ENCODE data around the gene CDH8.
"Not testable (repeated sequence)": the region's sequence is repeated elsewhere in the genome, so short reads cannot be mapped to it uniquely, and the experiment has no call there.

The CDH8 gene

GRCh38 chr16:61797296-61797795, 238.9 kb downstream of the CDH8 start:
- Histone ChIP-seq H3K4me3 (ENCODE audit: extremely low read depth, insufficient read depth, low read length, poor library complexity, severe bottlenecking) (no peak overlapping the region), H3K9me3 (ENCODE audit: control insufficient read depth, low read length) (no peaks in the 10 kb centered on the region), H3K36me3 (ENCODE audit: control insufficient read depth, insufficient read depth, low read length) (no peaks in the 10 kb centered on the region), H3K27ac (ENCODE audit: low read depth, low read length, severe bottlenecking) (no peak overlapping the region), H3K4me1 (ENCODE audit: control insufficient read depth, insufficient read depth, low read length, poor library complexity, severe bottlenecking) (peaks cover 9% of the 10 kb centered on the region)
- WGBS, 2 experiments (ENCODE audit: insufficient coverage in 2 of 2), result 75% methylated on average over 1 of the region's 3 CpGs; no CpG with 5 or more reads in 1 of the 2 experiments

- 93 to 100% methylated on average over 1 to 3 of the region's 4 CpGs for WGBS, 2 experiments (ENCODE audit: insufficient coverage in 2 of 2)
- Histone ChIP-seq H3K4me1 (ENCODE audit: control insufficient read depth, insufficient read depth, low read length, poor library complexity, severe bottlenecking) (peaks cover 19% of the 10 kb centered on the region), H3K9me3 (ENCODE audit: control insufficient read depth, low read length) (no peaks in the 10 kb centered on the region), H3K27ac (ENCODE audit: low read depth, low read length, severe bottlenecking) (no peak overlapping the region), H3K36me3 (ENCODE audit: control insufficient read depth, insufficient read depth, low read length) (no peaks in the 10 kb centered on the region), H3K4me3 (ENCODE audit: extremely low read depth, insufficient read depth, low read length, poor library complexity, severe bottlenecking) (no peak overlapping the region)
Measured at GRCh38 chr16:61792194-61792909, 243.9 kb downstream of the CDH8 start.

GRCh38 chr16:61791464-61791863, 244.8 kb downstream of the CDH8 start:
- 80% methylated on average over 1 of the region's 2 CpGs; no CpG with 5 or more reads in 1 of the 2 experiments for WGBS, 2 experiments (ENCODE audit: insufficient coverage in 2 of 2)
- Histone ChIP-seq H3K4me3 (ENCODE audit: extremely low read depth, insufficient read depth, low read length, poor library complexity, severe bottlenecking) (no peak overlapping the region), H3K36me3 (ENCODE audit: control insufficient read depth, insufficient read depth, low read length) (no peaks in the 10 kb centered on the region), H3K4me1 (ENCODE audit: control insufficient read depth, insufficient read depth, low read length, poor library complexity, severe bottlenecking) (peaks cover 19% of the 10 kb centered on the region), H3K27ac (ENCODE audit: low read depth, low read length, severe bottlenecking) (no peak overlapping the region), H3K9me3 (ENCODE audit: control insufficient read depth, low read length) (no peaks in the 10 kb centered on the region)

- H3K27ac ChIP-seq (ENCODE audit: low read depth, low read length, severe bottlenecking); H3K36me3 ChIP-seq (ENCODE audit: control insufficient read depth, insufficient read depth, low read length); H3K4me1 ChIP-seq (ENCODE audit: control insufficient read depth, insufficient read depth, low read length, poor library complexity, severe bottlenecking); H3K4me3 ChIP-seq (ENCODE audit: extremely low read depth, insufficient read depth, low read length, poor library complexity, severe bottlenecking); H3K9me3 ChIP-seq (ENCODE audit: control insufficient read depth, low read length): not testable (repeated sequence)
- WGBS, 2 experiments (ENCODE audit: insufficient coverage in 2 of 2), result 79 to 92% methylated on average over 4 to 5 of the region's 16 CpGs
Measured at GRCh38 chr16:61781855-61782254, 254.4 kb downstream of the CDH8 start.

GRCh38 chr16:61780161-61780560, 256.1 kb downstream of the CDH8 start:
- no peaks in the 10 kb centered on the region for H3K4me1 ChIP-seq (ENCODE audit: control insufficient read depth, insufficient read depth, low read length, poor library complexity, severe bottlenecking)
- 80 to 86% methylated on average over 1 of the region's 1 CpG for WGBS, 2 experiments (ENCODE audit: insufficient coverage in 2 of 2)
- no peak overlapping the region for H3K27ac ChIP-seq (ENCODE audit: low read depth, low read length, severe bottlenecking)
- H3K36me3 ChIP-seq (ENCODE audit: control insufficient read depth, insufficient read depth, low read length), result no peaks in the 10 kb centered on the region
- no peak overlapping the region for H3K4me3 ChIP-seq (ENCODE audit: extremely low read depth, insufficient read depth, low read length, poor library complexity, severe bottlenecking)
- no peaks in the 10 kb centered on the region for H3K9me3 ChIP-seq (ENCODE audit: control insufficient read depth, low read length)

GRCh38 chr16:61770301-61770700, 265.9 kb downstream of the CDH8 start:
- H3K4me3 ChIP-seq (ENCODE audit: extremely low read depth, insufficient read depth, low read length, poor library complexity, severe bottlenecking), result no peak overlapping the region
- 78% methylated on average over 1 of the region's 1 CpG; no CpG with 5 or more reads in 1 of the 2 experiments for WGBS, 2 experiments (ENCODE audit: insufficient coverage in 2 of 2)

GRCh38 chr16:61763991-61764390, 272.2 kb downstream of the CDH8 start:
- H3K36me3 ChIP-seq (ENCODE audit: control insufficient read depth, insufficient read depth, low read length), result no peaks in the 10 kb centered on the region
- no peaks in the 10 kb centered on the region for H3K4me1 ChIP-seq (ENCODE audit: control insufficient read depth, insufficient read depth, low read length, poor library complexity, severe bottlenecking)
- H3K27ac ChIP-seq (ENCODE audit: low read depth, low read length, severe bottlenecking), result no peak overlapping the region
- H3K9me3 ChIP-seq (ENCODE audit: control insufficient read depth, low read length), result no peaks in the 10 kb centered on the region
- H3K4me3 ChIP-seq (ENCODE audit: extremely low read depth, insufficient read depth, low read length, poor library complexity, severe bottlenecking), result no peak overlapping the region
- WGBS, 2 experiments (ENCODE audit: insufficient coverage in 2 of 2), result no CpG with 5 or more reads among the region's 2 CpGs

More at GRCh38 chr16:61770301-61770700, 265.9 kb downstream of the CDH8 start:
- Histone ChIP-seq H3K4me1 (ENCODE audit: control insufficient read depth, insufficient read depth, low read length, poor library complexity, severe bottlenecking) (no peaks in the 10 kb centered on the region), H3K9me3 (ENCODE audit: control insufficient read depth, low read length) (no peaks in the 10 kb centered on the region), H3K36me3 (ENCODE audit: control insufficient read depth, insufficient read depth, low read length) (no peaks in the 10 kb centered on the region), H3K27ac (ENCODE audit: low read depth, low read length, severe bottlenecking) (no peak overlapping the region)

- Histone ChIP-seq H3K4me3 (ENCODE audit: extremely low read depth, insufficient read depth, low read length, poor library complexity, severe bottlenecking) (no peak overlapping the region), H3K36me3 (ENCODE audit: control insufficient read depth, insufficient read depth, low read length) (no peaks in the 10 kb centered on the region), H3K27ac (ENCODE audit: low read depth, low read length, severe bottlenecking) (no peak overlapping the region), H3K4me1 (ENCODE audit: control insufficient read depth, insufficient read depth, low read length, poor library complexity, severe bottlenecking) (no peaks in the 10 kb centered on the region), H3K9me3 (ENCODE audit: control insufficient read depth, low read length) (no peaks in the 10 kb centered on the region)
- WGBS, 2 experiments (ENCODE audit: insufficient coverage in 2 of 2), result 82 to 88% methylated on average over 3 of the region's 3 CpGs
Measured at GRCh38 chr16:61763013-61763412, 273.2 kb downstream of the CDH8 start.

- no peak overlapping the region for H3K4me3 ChIP-seq (ENCODE audit: extremely low read depth, insufficient read depth, low read length, poor library complexity, severe bottlenecking)
- peaks cover 5% of the 10 kb centered on the region for H3K4me1 ChIP-seq (ENCODE audit: control insufficient read depth, insufficient read depth, low read length, poor library complexity, severe bottlenecking)
- WGBS, 2 experiments (ENCODE audit: insufficient coverage in 2 of 2), result 83 to 89% methylated on average over 1 of the region's 1 CpG
- no peak overlapping the region for H3K27ac ChIP-seq (ENCODE audit: low read depth, low read length, severe bottlenecking)
- no peaks in the 10 kb centered on the region for H3K36me3 ChIP-seq (ENCODE audit: control insufficient read depth, insufficient read depth, low read length)
- H3K9me3 ChIP-seq (ENCODE audit: control insufficient read depth, low read length), result no peaks in the 10 kb centered on the region
Measured at GRCh38 chr16:61730997-61731396, 305.2 kb downstream of the CDH8 start.

- Histone ChIP-seq H3K4me3 (ENCODE audit: extremely low read depth, insufficient read depth, low read length, poor library complexity, severe bottlenecking) (no peak overlapping the region), H3K27ac (ENCODE audit: low read depth, low read length, severe bottlenecking) (no peak overlapping the region), H3K9me3 (ENCODE audit: control insufficient read depth, low read length) (no peaks in the 10 kb centered on the region), H3K36me3 (ENCODE audit: control insufficient read depth, insufficient read depth, low read length) (no peaks in the 10 kb centered on the region), H3K4me1 (ENCODE audit: control insufficient read depth, insufficient read depth, low read length, poor library complexity, severe bottlenecking) (peaks cover 5% of the 10 kb centered on the region)
- WGBS, 2 experiments (ENCODE audit: insufficient coverage in 2 of 2), result 83% methylated on average over 1 of the region's 3 CpGs; no CpG with 5 or more reads in 1 of the 2 experiments
Measured at GRCh38 chr16:61726701-61727100, 309.5 kb downstream of the CDH8 start.

GRCh38 chr16:61726125-61726524, 310.1 kb downstream of the CDH8 start:
- H3K4me1 ChIP-seq (ENCODE audit: control insufficient read depth, insufficient read depth, low read length, poor library complexity, severe bottlenecking), result peaks cover 5% of the 10 kb centered on the region

More at GRCh38 chr16:61726125-61726524, 310.1 kb downstream of the CDH8 start:
- H3K27ac ChIP-seq (ENCODE audit: low read depth, low read length, severe bottlenecking), result no peak overlapping the region
- no peak overlapping the region for H3K4me3 ChIP-seq (ENCODE audit: extremely low read depth, insufficient read depth, low read length, poor library complexity, severe bottlenecking)
- H3K36me3 ChIP-seq (ENCODE audit: control insufficient read depth, insufficient read depth, low read length), result no peaks in the 10 kb centered on the region
- no peaks in the 10 kb centered on the region for H3K9me3 ChIP-seq (ENCODE audit: control insufficient read depth, low read length)

Data from mesodermal cell (in vitro differentiated cells).